ENCODE measurements around the gene MBD2. TPM values are rescaled to one million over a fixed set of nuclear protein-coding genes. Genes with fewer than 3 reads are reported as not detected.
A peak's percentile ranks its signal among the peaks of the same experiment; 100 is the strongest.

The MBD2 gene
- total RNA-seq, 1 experiment from 2014 or later, result 55.9 TPM

GRCh38 chr18:54247511-54248175, 23.2 kb upstream of the MBD2 start:
- Histone ChIP-seq H3K27me3 (ENCODE audit: control insufficient read depth, insufficient read depth, low read length) (no peaks in the 10 kb centered on the region), H3K4me3 (ENCODE audit: insufficient read depth, low read depth, low read length) (no peak overlapping the region)
- DNase-seq, result no peak

GRCh38 chr18:54242327-54242726, 17.9 kb upstream of the MBD2 start:
- no peak overlapping the region for H3K4me3 ChIP-seq (ENCODE audit: insufficient read depth, low read depth, low read length)
- peak; percentile 20 for DNase-seq
- H3K36me3 ChIP-seq (replicated peaks; ENCODE audit: control insufficient read depth, insufficient read depth, low read length), result no peaks in the 10 kb centered on the region
- no peaks in the 10 kb centered on the region for H3K27me3 ChIP-seq (ENCODE audit: control insufficient read depth, insufficient read depth, low read length)

More at GRCh38 chr18:54247511-54248175, 23.2 kb upstream of the MBD2 start:
- no peaks in the 10 kb centered on the region for H3K36me3 ChIP-seq (replicated peaks; ENCODE audit: control insufficient read depth, insufficient read depth, low read length)

DNA sequence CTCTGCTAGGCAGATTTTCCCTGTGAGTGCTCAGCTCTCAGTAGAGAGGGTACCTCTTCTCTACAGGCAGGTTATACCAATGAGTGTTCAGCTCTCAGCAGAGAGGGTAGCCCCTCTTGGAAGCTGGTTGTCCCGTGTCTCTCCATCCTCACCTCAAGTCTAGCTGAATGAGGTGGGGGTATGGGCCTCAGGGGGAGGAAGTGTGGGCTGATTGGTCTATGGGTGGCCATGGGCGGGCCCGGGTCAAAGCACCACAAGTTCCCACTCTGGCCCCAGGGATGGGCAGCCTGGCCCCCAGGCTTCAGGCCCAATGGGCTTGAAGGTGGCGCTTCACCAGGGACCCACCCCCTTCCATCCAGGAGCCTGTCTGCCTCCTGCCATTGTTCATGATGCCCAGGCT, 17.0 kb upstream of the MBD2 start:
- DNase-seq, result peak; percentile 21
- Histone ChIP-seq H3K27me3 (ENCODE audit: control insufficient read depth, insufficient read depth, low read length) (no peaks in the 10 kb centered on the region), H3K4me3 (ENCODE audit: insufficient read depth, low read depth, low read length) (no peak overlapping the region), H3K36me3 (replicated peaks; ENCODE audit: control insufficient read depth, insufficient read depth, low read length) (no peaks in the 10 kb centered on the region)

GRCh38 chr18:54240629-54241107, 16.2 kb upstream of the MBD2 start:
- H3K36me3 ChIP-seq (replicated peaks; ENCODE audit: control insufficient read depth, insufficient read depth, low read length), result no peaks in the 10 kb centered on the region
- H3K27me3 ChIP-seq (ENCODE audit: control insufficient read depth, insufficient read depth, low read length), result no peaks in the 10 kb centered on the region
- DNase-seq, result no peak
- no peak overlapping the region for H3K4me3 ChIP-seq (ENCODE audit: insufficient read depth, low read depth, low read length)

DNA sequence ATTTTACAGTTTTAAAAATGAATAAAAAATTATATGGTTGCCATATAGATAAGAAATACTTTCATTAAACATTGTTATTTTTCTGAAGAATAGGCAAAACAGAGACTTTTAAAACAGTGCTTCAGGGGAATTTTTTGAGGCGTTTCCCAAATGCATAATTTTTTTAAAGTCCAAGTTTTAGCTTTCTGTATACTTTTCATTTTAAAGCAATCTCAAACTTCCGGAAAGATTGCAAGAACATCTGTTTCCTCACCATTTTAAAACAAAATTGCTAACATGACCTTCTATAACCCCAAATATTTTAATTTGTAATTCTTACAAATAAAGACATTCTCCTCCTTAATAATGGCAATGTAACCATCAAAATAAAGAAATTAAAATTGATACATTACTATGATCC, 15.1 kb upstream of the MBD2 start:
- no peak overlapping the region for H3K4me3 ChIP-seq (ENCODE audit: insufficient read depth, low read depth, low read length)
- DNase-seq, result no peak

DNA sequence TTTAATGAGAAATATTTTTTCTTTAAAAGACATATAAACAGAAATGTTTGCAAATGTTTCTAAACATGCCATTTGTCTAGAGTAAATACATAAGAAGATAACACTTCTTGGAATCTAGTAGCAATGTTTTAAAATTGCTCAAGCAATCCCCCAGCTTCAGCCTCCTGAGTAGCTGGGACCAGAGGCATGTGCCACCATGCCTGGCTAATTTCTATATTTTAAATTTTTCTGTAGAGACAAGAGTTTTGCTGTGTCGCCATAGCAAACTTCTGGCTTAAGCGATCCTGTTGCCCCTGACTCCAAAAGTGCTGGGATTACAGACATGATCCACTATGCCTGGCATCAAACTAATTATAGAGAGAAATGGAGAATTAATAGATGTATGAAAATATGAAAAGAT, 14.6 kb upstream of the MBD2 start:
- H3K36me3 ChIP-seq (replicated peaks; ENCODE audit: control insufficient read depth, insufficient read depth, low read length), result no peaks in the 10 kb centered on the region

More for the DNA sequence above, 15.1 kb upstream of the MBD2 start:
- H3K36me3 ChIP-seq (replicated peaks; ENCODE audit: control insufficient read depth, insufficient read depth, low read length), result no peaks in the 10 kb centered on the region
- H3K27me3 ChIP-seq (ENCODE audit: control insufficient read depth, insufficient read depth, low read length), result no peaks in the 10 kb centered on the region

DNA sequence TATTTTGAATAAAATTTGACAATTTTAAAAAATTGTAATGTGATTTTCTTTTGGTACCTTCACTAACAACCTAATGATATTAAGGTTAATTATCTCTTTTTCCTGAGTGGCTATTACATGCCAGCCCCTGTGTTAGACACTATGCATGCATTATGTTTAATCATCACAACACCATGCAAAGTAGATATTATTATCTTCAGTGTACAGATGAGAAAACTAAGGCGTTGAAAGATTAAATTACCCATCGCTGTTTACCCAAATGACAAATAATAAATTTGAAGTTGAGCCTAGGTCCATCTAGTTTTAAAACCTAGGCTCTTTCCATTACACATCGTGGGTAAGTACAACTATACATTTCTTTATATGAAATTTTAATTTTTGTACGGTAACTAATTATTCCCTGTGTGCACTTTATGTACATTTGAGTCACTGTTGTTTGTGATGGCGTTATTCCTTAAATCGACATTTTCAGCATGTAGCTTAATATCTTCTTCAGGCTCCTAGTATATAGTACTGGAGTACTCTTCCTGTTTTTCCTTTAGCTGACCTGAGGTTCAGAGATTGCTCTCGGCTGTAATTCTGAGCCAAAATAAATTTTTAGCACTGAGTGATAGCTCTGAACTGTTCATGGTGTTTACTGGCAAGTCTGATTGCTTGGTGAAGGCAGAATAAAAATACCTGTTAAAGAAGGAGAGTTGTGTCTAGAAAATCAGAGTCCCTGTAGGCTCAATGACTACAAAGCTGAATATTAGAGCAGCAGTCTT, 13.9 kb upstream of the MBD2 start:
- H3K36me3 ChIP-seq (replicated peaks; ENCODE audit: control insufficient read depth, insufficient read depth, low read length), result no peaks in the 10 kb centered on the region
- DNase-seq, result no peak
- no peak overlapping the region for H3K4me3 ChIP-seq (ENCODE audit: insufficient read depth, low read depth, low read length)
- H3K27me3 ChIP-seq (ENCODE audit: control insufficient read depth, insufficient read depth, low read length), result no peaks in the 10 kb centered on the region

More for the DNA sequence above, 14.6 kb upstream of the MBD2 start:
- DNase-seq, result no peak
- H3K27me3 ChIP-seq (ENCODE audit: control insufficient read depth, insufficient read depth, low read length), result no peaks in the 10 kb centered on the region
- no peak overlapping the region for H3K4me3 ChIP-seq (ENCODE audit: insufficient read depth, low read depth, low read length)

GRCh38 chr18:54235871-54236270, 11.4 kb upstream of the MBD2 start:
- H3K27me3 ChIP-seq (ENCODE audit: control insufficient read depth, insufficient read depth, low read length), result no peaks in the 10 kb centered on the region
- DNase-seq, result no peak
- H3K4me3 ChIP-seq (ENCODE audit: insufficient read depth, low read depth, low read length), result no peak overlapping the region
- no peaks in the 10 kb centered on the region for H3K36me3 ChIP-seq (replicated peaks; ENCODE audit: control insufficient read depth, insufficient read depth, low read length)

DNA sequence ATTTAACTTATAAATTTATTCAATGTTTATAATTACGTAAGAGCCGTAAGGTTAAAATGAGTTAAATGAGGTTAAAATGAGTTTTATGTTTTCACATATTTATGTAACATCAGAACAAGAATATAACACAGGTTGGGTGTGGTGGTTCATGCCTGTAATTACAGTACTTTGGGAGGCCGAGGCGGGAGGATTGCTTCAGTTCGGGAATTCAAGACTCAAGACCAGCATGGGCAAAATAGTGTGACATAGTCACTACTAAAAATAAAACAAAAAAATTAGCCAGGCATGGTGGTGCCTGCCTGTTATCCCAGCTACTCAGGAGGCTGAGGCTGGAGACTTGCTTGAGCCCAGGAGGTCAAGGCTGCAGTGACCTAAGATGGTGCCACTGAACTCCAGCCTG, 9.3 kb upstream of the MBD2 start:
- H3K27me3 ChIP-seq (ENCODE audit: control insufficient read depth, insufficient read depth, low read length), result no peaks in the 10 kb centered on the region
- no peak for DNase-seq
- no peaks in the 10 kb centered on the region for H3K36me3 ChIP-seq (replicated peaks; ENCODE audit: control insufficient read depth, insufficient read depth, low read length)
- H3K4me3 ChIP-seq (ENCODE audit: insufficient read depth, low read depth, low read length), result no peak overlapping the region

GRCh38 chr18:54233228-54233625, 8.8 kb upstream of the MBD2 start:
- Histone ChIP-seq H3K27me3 (ENCODE audit: control insufficient read depth, insufficient read depth, low read length) (no peaks in the 10 kb centered on the region), H3K36me3 (replicated peaks; ENCODE audit: control insufficient read depth, insufficient read depth, low read length) (no peaks in the 10 kb centered on the region)
- no peak for DNase-seq

DNA sequence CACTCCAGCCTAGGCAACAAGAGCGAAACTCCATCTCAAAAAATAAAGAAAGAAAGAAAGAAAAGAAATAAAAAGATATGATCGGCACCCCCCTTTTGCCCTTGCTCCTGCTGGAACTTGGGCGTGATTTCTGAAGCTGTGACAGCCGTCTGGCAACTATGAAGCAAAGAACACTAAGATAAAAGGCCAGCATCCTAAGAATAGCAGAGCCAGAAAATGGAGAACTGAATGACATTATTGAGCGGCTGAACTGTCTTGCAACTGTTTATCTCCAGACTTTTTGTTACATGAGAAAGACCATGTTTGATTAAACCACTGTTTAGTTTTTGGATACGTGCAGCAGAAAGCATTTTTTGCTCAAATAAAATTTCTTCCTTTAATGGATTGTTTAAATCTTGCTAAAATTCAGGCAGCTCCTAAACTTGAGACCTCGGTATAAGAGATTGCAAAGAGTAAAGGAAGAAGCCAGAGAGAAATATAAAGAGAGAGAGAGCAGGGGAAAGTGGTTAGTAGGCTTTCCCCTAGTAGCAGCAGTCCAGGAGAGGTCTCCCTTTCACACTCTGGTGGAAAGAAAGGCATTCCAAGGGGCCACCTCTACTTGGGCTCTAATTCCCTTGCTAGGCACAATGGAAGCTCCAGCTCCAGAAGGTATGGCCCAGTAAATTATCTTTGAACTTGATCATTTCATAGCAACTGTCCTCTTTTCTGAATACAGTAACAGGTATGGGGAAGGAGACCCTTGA, 8.2 kb upstream of the MBD2 start:
- Histone ChIP-seq H3K4me3 (ENCODE audit: insufficient read depth, low read depth, low read length) (no peak overlapping the region), H3K27me3 (ENCODE audit: control insufficient read depth, insufficient read depth, low read length) (no peaks in the 10 kb centered on the region), H3K36me3 (replicated peaks; ENCODE audit: control insufficient read depth, insufficient read depth, low read length) (no peaks in the 10 kb centered on the region)
- peak; percentile 50 for DNase-seq

More at GRCh38 chr18:54233228-54233625, 8.8 kb upstream of the MBD2 start:
- no peak overlapping the region for H3K4me3 ChIP-seq (ENCODE audit: insufficient read depth, low read depth, low read length)

- no peak for DNase-seq
- H3K36me3 ChIP-seq (replicated peaks; ENCODE audit: control insufficient read depth, insufficient read depth, low read length), result no peaks in the 10 kb centered on the region
- no peaks in the 10 kb centered on the region for H3K27me3 ChIP-seq (ENCODE audit: control insufficient read depth, insufficient read depth, low read length)
- H3K4me3 ChIP-seq (ENCODE audit: insufficient read depth, low read depth, low read length), result no peak overlapping the region
Observed at GRCh38 chr18:54229421-54230059, 5.1 kb upstream of the MBD2 start.

DNA sequence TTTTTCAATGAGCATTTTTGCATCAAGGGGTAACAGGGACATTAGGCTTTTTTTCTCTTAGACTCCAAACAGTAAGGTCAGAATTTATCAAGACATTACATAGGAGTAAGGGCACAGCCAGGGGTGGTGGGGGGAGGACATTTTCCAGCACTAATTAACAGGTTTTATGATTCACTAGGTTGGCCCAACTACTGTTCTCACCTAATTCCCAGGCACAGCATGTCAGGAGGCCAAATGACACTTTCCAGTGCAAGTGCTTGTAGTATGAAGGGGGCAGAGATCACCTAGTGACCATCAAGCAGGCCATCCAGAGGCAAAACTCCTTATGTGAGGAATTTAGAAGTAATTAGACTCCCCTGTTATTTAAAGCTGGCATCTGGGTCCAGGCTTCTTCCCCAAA, 3.9 kb upstream of the MBD2 start:
- H3K27me3 ChIP-seq (ENCODE audit: control insufficient read depth, insufficient read depth, low read length), result no peaks in the 10 kb centered on the region
- no peaks in the 10 kb centered on the region for H3K36me3 ChIP-seq (replicated peaks; ENCODE audit: control insufficient read depth, insufficient read depth, low read length)
- H3K4me3 ChIP-seq (ENCODE audit: insufficient read depth, low read depth, low read length), result no peak overlapping the region
- no peak for DNase-seq

DNA sequence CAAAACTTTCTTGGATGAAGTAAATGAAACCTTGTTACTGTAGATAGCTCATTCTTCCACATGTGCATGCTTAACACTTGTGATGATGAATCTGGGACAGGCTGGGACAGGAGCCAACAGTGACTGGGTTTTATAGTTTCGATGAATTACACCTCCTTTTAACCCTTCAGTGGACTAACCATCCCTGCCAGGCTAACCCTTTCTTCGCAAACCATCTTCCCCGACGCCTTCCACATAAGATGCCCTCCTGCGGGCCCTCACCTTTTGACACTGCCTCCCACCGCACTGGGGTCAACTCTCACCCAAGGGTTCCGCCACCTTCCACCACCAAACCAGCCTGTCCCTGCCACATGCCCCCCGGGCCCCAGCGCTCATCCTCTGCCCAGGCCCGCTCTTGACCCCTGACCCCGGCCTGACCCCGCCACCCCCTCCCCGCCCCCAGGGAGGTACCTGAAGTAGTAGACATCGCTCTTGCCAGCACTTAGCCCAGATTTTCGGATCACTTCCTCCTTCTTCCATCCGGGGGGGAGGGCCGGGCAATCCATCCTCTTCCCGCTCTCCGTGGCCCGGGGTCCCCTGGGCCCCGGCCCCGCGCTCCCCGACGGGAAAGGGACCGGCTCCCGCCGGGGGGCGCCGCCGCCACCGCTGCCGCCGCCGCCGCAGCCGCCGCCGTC, 764 bp downstream of the MBD2 start:
- H3K36me3 ChIP-seq (replicated peaks; ENCODE audit: control insufficient read depth, insufficient read depth, low read length), result no peaks in the 10 kb centered on the region
- DNase-seq, result peak; percentile 71
- H3K27me3 ChIP-seq (ENCODE audit: control insufficient read depth, insufficient read depth, low read length), result no peaks in the 10 kb centered on the region
- peak overlapping the region; percentile 55 for H3K4me3 ChIP-seq (ENCODE audit: insufficient read depth, low read depth, low read length)

Data from H7 (cell line).